Neuronal stem cell (in vitro differentiated cells): ENCODE results near the gene KCTD5.
"Not testable (repeated sequence)": the region's sequence is repeated elsewhere in the genome, so short reads cannot be mapped to it uniquely, and the experiment has no call there.

Experiments
- DNase-seq: peaks from one replicate; pipeline ENCODE4 v3.0.0-alpha.2; 2013; ENCODE audit warnings: low spot score
- H2AFZ ChIP-seq: one replicate; pipeline ENCODE4 v1.6.1; 2013; ENCODE audit warnings: mild to moderate bottlenecking, low read length, inconsistent platforms
- H2AK5ac ChIP-seq: 2 replicates; pipeline ENCODE4 v1.6.1; 2013; ENCODE audit warnings: low read depth, mild to moderate bottlenecking, inconsistent platforms, low read length, moderate library complexity, mixed read lengths
- H2BK120ac ChIP-seq: 2 replicates; pipeline ENCODE4 v1.6.1; 2013; ENCODE audit warnings: low read depth, mild to moderate bottlenecking, inconsistent platforms, low read length, moderate library complexity, mixed read lengths
- H2BK12ac ChIP-seq: one replicate; pipeline ENCODE4 v1.6.1; 2013; ENCODE audit warnings: low read length, inconsistent platforms
- H2BK15ac ChIP-seq: 2 replicates; pipeline ENCODE4 v1.6.1; 2013; ENCODE audit warnings: mild to moderate bottlenecking, low read length, inconsistent platforms, mixed read lengths
- H2BK5ac ChIP-seq: one replicate; pipeline ENCODE4 v1.6.1; 2013; ENCODE audit warnings: inconsistent platforms, mild to moderate bottlenecking, low read length, moderate library complexity
- H3K14ac ChIP-seq: one replicate; pipeline ENCODE4 v1.6.1; 2013; ENCODE audit warnings: low read length, inconsistent platforms
- H3K18ac ChIP-seq: 2 replicates; pipeline ENCODE4 v1.6.1; 2013; ENCODE audit warnings: low read length, inconsistent platforms
- H3K23ac ChIP-seq: 2 replicates; pipeline ENCODE4 v1.6.1; 2013; ENCODE audit warnings: low read depth, mild to moderate bottlenecking, mixed read lengths, low read length, inconsistent platforms; ENCODE audit not compliant: poor library complexity
- H3K27ac ChIP-seq: replicated peaks from 3 replicates; pipeline ENCODE4 v1.5.1; 2013; ENCODE audit warnings: low read length, inconsistent platforms
- H3K27me3 ChIP-seq, 3 experiments: 2 replicates each; pipeline ENCODE4 v1.6.1; 2013; ENCODE audit warnings: low read length in 3 of 3, mild to moderate bottlenecking in 2 of 3, inconsistent platforms in 1 of 3, low read depth in 1 of 3, mixed read lengths in 1 of 3, moderate library complexity in 1 of 3; ENCODE audit not compliant: control insufficient read depth in 3 of 3, insufficient read depth in 3 of 3
- H3K36me3 ChIP-seq, 2 donors: replicated peaks in 1 of 2; 2 replicates each; pipeline ENCODE4 v1.6.1; 2013; ENCODE audit warnings: low read length in 2 of 2; ENCODE audit not compliant: control insufficient read depth in 2 of 2, insufficient read depth in 2 of 2
- H3K4ac ChIP-seq: 2 replicates; pipeline ENCODE4 v1.6.1; 2013; ENCODE audit warnings: inconsistent platforms, mild to moderate bottlenecking, low read length, moderate library complexity
- H3K4me1 ChIP-seq, 2 donors: 1 replicate in 1 of 2; 2 replicates in 1 of 2; pipeline ENCODE4 v1.6.1; 2013; ENCODE audit warnings: low read length in 2 of 2, low read depth in 1 of 2; ENCODE audit not compliant: control insufficient read depth in 2 of 2, insufficient read depth in 1 of 2
- H3K4me2 ChIP-seq: one replicate; pipeline ENCODE4 v1.6.1; 2013; ENCODE audit warnings: mild to moderate bottlenecking, low read length, inconsistent platforms; ENCODE audit not compliant: insufficient read depth, poor library complexity, severe bottlenecking
- H3K4me3 ChIP-seq, 2 donors: 2 replicates each; pipeline ENCODE4 v1.5.1; 2013; ENCODE audit warnings: low read length in 2 of 2, mild to moderate bottlenecking in 2 of 2, inconsistent platforms in 1 of 2, moderate library complexity in 1 of 2
- H3K79me1 ChIP-seq: one replicate; pipeline ENCODE4 v1.6.1; 2013; ENCODE audit warnings: low read depth, mild to moderate bottlenecking, inconsistent platforms, low read length, moderate library complexity
- H3K9ac ChIP-seq: one replicate; pipeline ENCODE4 v1.6.1; 2013; ENCODE audit warnings: mild to moderate bottlenecking, low read depth, low read length, inconsistent platforms; ENCODE audit not compliant: poor library complexity
- H3K9me3 ChIP-seq, 2 donors: replicated peaks in 1 of 2; 2 replicates each; pipeline versions ENCODE3 to v1.6.1; 2013; ENCODE audit warnings: low read length in 2 of 2, mild to moderate bottlenecking in 2 of 2, inconsistent platforms in 1 of 2, low read depth in 1 of 2, mixed read lengths in 1 of 2, moderate library complexity in 1 of 2; ENCODE audit not compliant: control insufficient read depth in 2 of 2, insufficient read depth in 1 of 2
- H4K8ac ChIP-seq: one replicate; pipeline ENCODE4 v1.6.1; 2013; ENCODE audit warnings: low read depth, mild to moderate bottlenecking, inconsistent platforms, low read length, moderate library complexity
- H4K91ac ChIP-seq: one replicate; pipeline ENCODE4 v1.6.1; 2013; ENCODE audit warnings: low read length, low read depth, mild to moderate bottlenecking, inconsistent platforms; ENCODE audit not compliant: poor library complexity
- WGBS, 2 donors: extraction: QIAGEN DNeasy Blood & Tissue Kit; methylation state at CpG; one replicate each; pipeline ENCODE4 v1.1.7; 2013; ENCODE audit warnings: missing lambda C conversion rate in 2 of 2, mixed read lengths in 1 of 2; ENCODE audit not compliant: insufficient read length in 2 of 2, insufficient replicate concordance in 1 of 2; ENCODE audit errors: extremely low coverage in 2 of 2; 5-methylcytosine and 5-hydroxymethylcytosine counted together

Gene KCTD5

DNA sequence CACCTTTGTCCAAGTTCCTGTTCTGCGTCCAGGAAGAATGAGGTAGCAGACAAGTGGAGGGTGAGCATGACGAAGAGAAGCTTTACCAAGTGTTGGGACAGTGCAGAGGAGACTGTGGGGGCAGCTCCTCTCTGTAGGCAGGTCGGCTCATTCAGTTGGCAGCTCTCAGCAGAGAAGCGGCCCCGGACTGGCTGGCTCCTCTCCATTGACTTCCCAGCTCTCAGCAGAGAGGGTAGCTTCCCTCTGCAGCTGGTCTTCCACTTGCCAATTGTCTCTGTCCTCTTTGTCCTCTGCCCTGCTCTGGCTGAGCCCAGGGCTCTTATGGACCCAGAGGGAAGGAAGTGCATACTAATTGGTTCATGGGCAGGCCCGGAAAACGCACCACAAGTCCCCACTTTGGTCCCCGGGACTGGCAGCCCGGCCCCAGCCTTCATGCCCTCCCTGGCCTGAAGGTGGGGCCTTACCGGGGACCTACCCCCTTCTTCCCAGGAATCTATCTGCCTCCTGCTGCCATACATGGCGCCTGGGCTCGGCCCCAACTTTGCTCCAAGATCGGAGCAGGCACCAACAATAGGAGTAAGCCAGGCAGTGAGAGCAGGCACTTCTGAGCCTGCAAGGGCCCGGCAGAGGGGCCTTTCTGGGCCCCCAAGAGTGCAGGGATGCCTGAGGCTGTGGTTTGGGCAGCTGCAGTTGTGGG lies 10.1 kb downstream of the KCTD5 start:
- Histone ChIP-seq H3K4ac (no peak overlapping the region), H2AK5ac (peak overlapping the region; percentile 30), H3K23ac (no peak overlapping the region), H3K4me3 (no peak overlapping the region), H3K27ac (no peak overlapping the region), H3K9me3 (no peaks in the 10 kb centered on the region), H3K4me2 (no peak overlapping the region), H2BK12ac (no peak overlapping the region), H3K36me3 (peaks cover 4 to 27% of the 10 kb centered on the region in 2 donors), H3K4me1 (peaks cover 5 to 8% of the 10 kb centered on the region in 2 donors), H3K14ac (no peak overlapping the region), H2BK5ac (peak overlapping the region; percentile 82), H4K8ac (no peak overlapping the region), H2AFZ (no peak overlapping the region), H3K79me1 (peaks cover 21% of the 10 kb centered on the region), H3K9ac (no peak overlapping the region), H4K91ac (no peak overlapping the region), H3K18ac (peak overlapping the region; percentile 61), H3K27me3 (no peaks in the 10 kb centered on the region), H2BK120ac (no peak overlapping the region), H2BK15ac (peak overlapping the region; percentile 70)
- DNase-seq, result no peak
- WGBS, 2 donors, result no CpG with 5 or more reads among the region's 14 CpGs

- Histone ChIP-seq H3K4ac (peak overlapping the region; percentile 84), H3K36me3 (peaks cover 6 to 34% of the 10 kb centered on the region in 2 donors), H2BK12ac (peak overlapping the region; percentile 84), H4K8ac (peak overlapping the region; percentile 92), H3K4me2 (peak overlapping the region; percentile 19), H2BK120ac (no peak overlapping the region), H2AFZ (no peak overlapping the region), H2AK5ac (peak overlapping the region; percentile 30), H3K27me3 (no peaks in the 10 kb centered on the region), H4K91ac (no peak overlapping the region), H3K9ac (peak overlapping the region; percentile 84), H2BK15ac (peak overlapping the region; percentile 67), H3K79me1 (peaks cover 17% of the 10 kb centered on the region), H3K9me3 (no peaks in the 10 kb centered on the region), H3K18ac (peak overlapping the region; percentile 94), H3K27ac (peak overlapping the region; percentile 75), H3K23ac (peak overlapping the region; percentile 96), H2BK5ac (peak overlapping the region; percentile 82), H3K4me1 (peaks cover 5 to 8% of the 10 kb centered on the region in 2 donors), H3K14ac (peak overlapping the region; percentile 9), H3K4me3 (no peak overlapping the region)
- WGBS, 2 donors, result no CpG with 5 or more reads among the region's 24 CpGs
- DNase-seq, result no peak
These were observed 10.8 kb downstream of the KCTD5 start for GRCh38 chr16:2692948-2693651.

- not testable (repeated sequence) for H2BK120ac ChIP-seq, H3K4me1 ChIP-seq, DNase-seq, H3K14ac ChIP-seq, H4K8ac ChIP-seq, H2BK15ac ChIP-seq, H3K27me3 ChIP-seq, H2BK5ac ChIP-seq, H3K18ac ChIP-seq, H4K91ac ChIP-seq, H3K4me3 ChIP-seq, H3K23ac ChIP-seq, H2AFZ ChIP-seq, H3K27ac ChIP-seq, H3K9me3 ChIP-seq, H2AK5ac ChIP-seq, H3K4me2 ChIP-seq, H3K9ac ChIP-seq, H2BK12ac ChIP-seq, H3K4ac ChIP-seq
- H3K36me3 ChIP-seq, result peaks cover 20 to 53% of the 10 kb centered on the region in 2 donors
- H3K79me1 ChIP-seq, result peaks cover 12% of the 10 kb centered on the region
- WGBS, 2 donors, result no CpG with 5 or more reads among the region's 37 CpGs
These were observed 14.4 kb downstream of the KCTD5 start for GRCh38 chr16:2696601-2697250.
